WERI-Rb-1 (cell line): Measurements from ENCODE around the gene ITIH5.

Source experiments
- DNase-seq: peaks from one replicate; pipeline ENCODE4 v3.0.0-alpha.2; 2020
- H3K27ac ChIP-seq: fragments of 250-450 bp; sonication (Bioruptor Pico); 2 replicates; pipeline ENCODE4 v1.5.1; 2020; ENCODE audit warnings: mild to moderate bottlenecking, moderate library complexity
- H3K27me3 ChIP-seq: fragments of 250-450 bp; sonication (Bioruptor Pico); 2 replicates; pipeline ENCODE4 v1.5.1; 2021; ENCODE audit warnings: mild to moderate bottlenecking, low read depth, moderate library complexity; ENCODE audit not compliant: insufficient read depth, severe bottlenecking
- H3K36me3 ChIP-seq: fragments of 250-450 bp; sonication (Bioruptor Pico); 2 replicates; pipeline ENCODE4 v1.5.1; 2020; ENCODE audit warnings: mild to moderate bottlenecking, moderate library complexity
- H3K4me3 ChIP-seq: 2 replicates; pipeline ENCODE4 v1.5.1; 2011; ENCODE audit warnings: low read depth, mild to moderate bottlenecking, control low read depth, low read length
- H3K9me3 ChIP-seq: fragments of 250-450 bp; sonication (Bioruptor Pico); 2 replicates; pipeline ENCODE4 v1.5.1; 2021; ENCODE audit warnings: mild to moderate bottlenecking, moderate library complexity; ENCODE audit not compliant: severe bottlenecking
- TF ChIP-seq, protein P1 (sequence below): IDR thresholded peaks from 2 replicates; pipeline ENCODE4 v1.5.1; 2011; ENCODE audit warnings: low read depth, mild to moderate bottlenecking, control low read depth, inconsistent platforms, low read length

The ITIH5 gene

DNA sequence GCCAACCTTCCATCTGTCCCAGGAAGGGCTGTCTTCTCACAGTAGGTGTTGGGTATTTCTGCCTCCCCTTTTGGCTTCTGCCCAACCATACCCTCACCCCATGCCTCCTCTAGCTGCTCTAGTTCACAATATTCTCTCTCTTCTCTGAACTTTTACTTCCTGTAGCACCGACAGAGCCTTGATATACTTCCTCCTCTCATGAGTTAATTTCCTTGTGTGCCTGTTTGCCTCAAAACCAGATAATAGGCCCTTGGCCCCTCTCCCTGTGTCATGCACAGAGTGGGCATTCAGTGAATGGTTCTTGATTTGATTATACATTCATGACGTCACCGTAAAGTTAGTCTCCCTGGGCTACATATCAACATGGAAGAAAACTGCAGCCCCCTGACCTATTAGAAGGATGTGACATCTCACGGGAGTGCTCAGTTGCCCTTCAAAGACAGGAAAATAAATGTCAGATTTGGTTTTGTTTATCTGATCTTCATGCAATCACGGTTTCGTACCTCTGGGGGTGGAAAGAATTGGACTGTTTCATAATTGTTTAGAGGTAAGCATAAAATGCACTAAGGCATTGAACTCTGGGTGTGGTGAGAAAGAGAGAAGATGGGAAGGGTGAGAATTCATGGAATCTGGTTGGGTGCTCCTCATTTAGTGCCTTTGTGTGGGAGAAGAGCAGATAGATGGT is 127.7 kb downstream of the ITIH5 start:
- Histone ChIP-seq H3K9me3 (no peaks in the 10 kb centered on the region), H3K36me3 (no peaks in the 10 kb centered on the region), H3K27me3 (peaks cover 4% of the 10 kb centered on the region), H3K4me3 (no peak overlapping the region), H3K27ac (no peak overlapping the region)
- TF ChIP-seq, protein P1, sequence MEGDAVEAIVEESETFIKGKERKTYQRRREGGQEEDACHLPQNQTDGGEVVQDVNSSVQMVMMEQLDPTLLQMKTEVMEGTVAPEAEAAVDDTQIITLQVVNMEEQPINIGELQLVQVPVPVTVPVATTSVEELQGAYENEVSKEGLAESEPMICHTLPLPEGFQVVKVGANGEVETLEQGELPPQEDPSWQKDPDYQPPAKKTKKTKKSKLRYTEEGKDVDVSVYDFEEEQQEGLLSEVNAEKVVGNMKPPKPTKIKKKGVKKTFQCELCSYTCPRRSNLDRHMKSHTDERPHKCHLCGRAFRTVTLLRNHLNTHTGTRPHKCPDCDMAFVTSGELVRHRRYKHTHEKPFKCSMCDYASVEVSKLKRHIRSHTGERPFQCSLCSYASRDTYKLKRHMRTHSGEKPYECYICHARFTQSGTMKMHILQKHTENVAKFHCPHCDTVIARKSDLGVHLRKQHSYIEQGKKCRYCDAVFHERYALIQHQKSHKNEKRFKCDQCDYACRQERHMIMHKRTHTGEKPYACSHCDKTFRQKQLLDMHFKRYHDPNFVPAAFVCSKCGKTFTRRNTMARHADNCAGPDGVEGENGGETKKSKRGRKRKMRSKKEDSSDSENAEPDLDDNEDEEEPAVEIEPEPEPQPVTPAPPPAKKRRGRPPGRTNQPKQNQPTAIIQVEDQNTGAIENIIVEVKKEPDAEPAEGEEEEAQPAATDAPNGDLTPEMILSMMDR, result no peak
- no peak for DNase-seq

DNA sequence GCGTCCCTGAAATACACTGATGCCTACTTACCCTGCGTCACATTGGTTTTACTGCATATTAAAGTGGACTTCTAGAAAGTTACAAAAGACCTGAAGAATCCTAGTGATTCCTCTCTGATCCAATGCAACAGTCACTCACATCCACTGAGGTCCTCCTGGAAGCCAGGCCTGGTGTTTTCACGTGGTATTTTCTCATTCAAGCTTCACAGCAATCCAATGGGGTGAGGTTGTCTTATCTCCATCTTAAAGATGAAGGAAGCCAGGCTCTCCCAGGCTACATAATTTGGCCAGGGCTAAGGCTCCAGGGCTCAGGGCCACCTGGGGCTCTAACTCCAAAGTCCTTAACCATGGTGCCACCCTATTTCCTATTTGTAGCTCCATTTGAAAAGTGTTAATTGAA is 129.6 kb downstream of the ITIH5 start:
- H3K4me3 ChIP-seq, result no peak overlapping the region
- TF ChIP-seq, protein P1, result no peak

DNA sequence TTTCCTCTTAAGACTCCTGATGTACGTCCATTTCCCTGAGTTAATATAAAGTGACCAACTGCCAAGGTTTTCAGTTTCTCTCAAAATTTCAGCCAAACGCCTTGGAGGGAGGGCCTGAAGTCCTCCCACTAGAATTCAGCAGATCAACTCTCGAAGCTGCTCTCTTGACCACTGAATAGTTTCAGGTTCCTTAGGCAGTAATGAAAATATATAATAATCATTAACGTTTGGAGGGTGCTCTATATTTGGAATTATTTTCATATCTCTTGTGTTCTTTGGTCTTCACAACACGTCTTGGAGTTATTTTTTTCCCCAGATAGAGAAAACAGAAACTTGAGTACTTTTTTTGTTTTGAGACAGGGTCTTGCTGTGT is 132.3 kb downstream of the ITIH5 start:
- TF ChIP-seq, protein P1, result no peak
- no peak overlapping the region for H3K27ac ChIP-seq
- no peak for DNase-seq
- H3K27me3 ChIP-seq, result peaks cover 4% of the 10 kb centered on the region
- no peaks in the 10 kb centered on the region for H3K36me3 ChIP-seq
- H3K4me3 ChIP-seq, result no peak overlapping the region
- H3K9me3 ChIP-seq, result no peaks in the 10 kb centered on the region

More for the DNA sequence above, 129.6 kb downstream of the ITIH5 start:
- no peaks in the 10 kb centered on the region for H3K9me3 ChIP-seq
- H3K36me3 ChIP-seq, result no peaks in the 10 kb centered on the region
- no peak for DNase-seq
- peaks cover 4% of the 10 kb centered on the region for H3K27me3 ChIP-seq
- no peak overlapping the region for H3K27ac ChIP-seq

DNA sequence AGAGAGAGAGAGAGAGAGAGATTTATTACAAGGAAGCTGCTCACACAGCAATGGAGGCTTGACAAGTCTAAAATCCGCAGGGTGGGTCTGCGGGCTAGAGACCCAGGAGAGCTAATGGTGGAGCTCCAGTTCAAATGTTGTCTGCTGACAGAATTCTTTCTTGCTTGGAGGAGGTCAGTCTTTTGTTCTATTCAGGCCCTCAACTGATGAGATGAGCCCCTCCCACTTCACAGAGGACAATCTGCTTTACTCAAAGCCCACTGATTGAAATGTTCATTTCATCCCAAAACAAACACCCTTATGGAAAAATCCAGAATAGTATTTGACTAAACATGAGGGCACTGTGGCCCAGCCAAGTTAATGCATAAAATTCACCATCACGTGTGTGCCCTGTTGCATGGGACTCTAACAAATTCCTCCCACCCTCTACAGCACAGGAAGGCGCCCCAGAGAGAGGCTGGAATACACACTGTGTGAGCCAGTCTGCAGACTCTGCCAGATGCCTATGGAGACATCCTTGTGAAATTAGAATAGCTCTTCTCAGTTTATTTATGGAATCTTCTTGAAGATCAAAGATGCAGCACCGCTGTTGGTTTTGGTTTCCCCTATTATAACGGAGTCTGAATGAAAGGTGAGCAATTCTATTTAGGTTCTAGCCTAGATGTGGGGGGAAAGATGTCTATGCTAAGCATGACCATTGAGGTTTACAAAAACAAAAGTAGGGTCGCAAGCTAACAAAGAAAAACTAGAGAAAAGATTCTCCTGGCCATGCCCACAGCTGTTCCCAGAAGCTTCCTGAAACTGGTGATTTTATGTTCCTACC is 132.9 kb downstream of the ITIH5 start:
- Histone ChIP-seq H3K4me3 (no peak overlapping the region), H3K9me3 (no peaks in the 10 kb centered on the region), H3K27me3 (peaks cover 4% of the 10 kb centered on the region), H3K27ac (no peak overlapping the region), H3K36me3 (no peaks in the 10 kb centered on the region)
- no peak for DNase-seq
- TF ChIP-seq, protein P1, result no peak

DNA sequence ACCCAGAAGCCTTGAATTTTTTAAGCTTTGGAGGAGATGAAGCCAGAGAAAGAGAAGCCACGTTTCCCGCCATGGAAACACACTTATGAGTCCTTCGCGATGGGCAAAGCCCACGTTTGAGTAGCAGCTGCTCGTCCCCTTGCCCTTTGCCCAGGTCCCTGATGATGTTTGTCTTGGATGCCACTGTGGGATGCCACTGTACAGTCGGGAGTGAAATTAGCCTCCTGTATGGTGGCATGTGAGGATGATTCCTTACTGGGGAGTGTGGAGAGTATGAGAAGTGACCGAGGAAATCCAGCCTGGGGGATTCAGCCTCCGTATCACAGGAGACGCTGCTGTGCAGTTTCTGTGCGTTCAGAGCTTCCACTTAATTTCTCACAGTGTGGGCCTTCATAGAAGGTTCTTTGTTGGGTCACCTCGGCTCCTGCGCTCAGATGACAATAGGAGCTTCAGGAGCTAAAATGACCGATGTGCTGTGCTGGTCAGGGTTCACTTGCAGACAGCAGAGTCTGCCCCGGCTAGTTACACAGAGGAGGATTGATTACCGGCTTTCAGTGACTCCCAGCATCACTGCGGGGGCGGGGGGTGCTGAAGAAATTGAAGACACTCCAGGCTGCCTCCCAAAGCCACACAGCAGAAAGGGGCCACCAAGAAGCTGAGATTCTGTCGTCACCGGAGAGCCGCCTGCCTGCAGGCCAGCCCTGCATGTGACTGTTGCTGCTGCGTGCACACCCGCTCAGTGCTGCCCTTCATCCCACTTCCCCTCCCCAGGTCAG is 133.9 kb downstream of the ITIH5 start:
- TF ChIP-seq, protein P1, result no peak
- H3K4me3 ChIP-seq, result no peak overlapping the region
- no peak overlapping the region for H3K27ac ChIP-seq
- peaks cover 4% of the 10 kb centered on the region for H3K27me3 ChIP-seq
- H3K36me3 ChIP-seq, result no peaks in the 10 kb centered on the region
- no peaks in the 10 kb centered on the region for H3K9me3 ChIP-seq
- no peak for DNase-seq
